Psoas muscle (tissue), 8 donors: Measurements from ENCODE around the gene TP53INP2. TPM values are rescaled to one million over a fixed set of nuclear protein-coding genes. Genes with fewer than 3 reads are reported as not detected.
A peak's percentile ranks its signal among the peaks of the same experiment; 100 is the strongest.

Experiments used
- ATAC-seq, 4 donors: fragments of 200-7000 bp; cut with Tn5 transposase; one replicate each; pipeline ENCODE4 v1.9.1; 2020; ENCODE audit warnings: moderate library complexity in 3 of 4, mild to moderate bottlenecking in 2 of 4
- DNase-seq, 2 donors: peaks; one replicate each; pipeline ENCODE4 v3.0.0-alpha.2; 2020
- H3K27ac ChIP-seq: fragments of 200-600 bp; one replicate; pipeline ENCODE4 v1.8.0; 2022
- H3K27me3 ChIP-seq, 3 donors: fragments of 200-600 bp in 1 of 3; one replicate each; pipeline versions ENCODE4 v1.6.1 to v1.8.0; 2013 to 2022; ENCODE audit warnings: low read length in 2 of 3, mild to moderate bottlenecking in 2 of 3, moderate library complexity in 1 of 3; ENCODE audit not compliant: insufficient read depth in 3 of 3
- H3K36me3 ChIP-seq, 2 donors: fragments of 200-600 bp in 1 of 2; one replicate each; pipeline versions ENCODE4 v1.6.1 to v1.8.0; 2013 to 2022; ENCODE audit warnings: low read depth in 1 of 2, mild to moderate bottlenecking in 1 of 2, moderate library complexity in 1 of 2; ENCODE audit not compliant: insufficient read depth in 1 of 2
- H3K4me1 ChIP-seq: fragments of 200-600 bp; one replicate; pipeline ENCODE4 v1.8.0; 2022
- H3K4me3 ChIP-seq: fragments of 200-600 bp; one replicate; pipeline ENCODE4 v1.8.0; 2022; ENCODE audit warnings: mild to moderate bottlenecking
- H3K9me3 ChIP-seq: fragments of 200-600 bp; one replicate; pipeline ENCODE4 v1.8.0; 2022
- CTCF ChIP-seq: fragments of 200-600 bp; IDR thresholded peaks from one replicate; pipeline ENCODE4 v1.8.0; 2022; ENCODE audit warnings: antibody characterized with exemption
- WGBS, 3 donors: extraction: QIAGEN DNeasy Blood & Tissue Kit; methylation state at CpG; one replicate each; pipeline versions ENCODE4 v1.1.6 to v1.1.7; 2013; 5-methylcytosine and 5-hydroxymethylcytosine counted together
- intact Hi-C, 2 donors: fragments of 100-400 bp; cut with DNase I; formaldehyde crosslinking; loops; one replicate each; pipeline versions ENCODE4 v1.11.0 to v1.14.2; 2022
- polyA plus RNA-seq, 3 donors: library from polyadenylated mRNA; stranded (reverse); fragments of 200-250 nt; gene quantifications; one replicate each; pipeline ENCODE4 v1.2.3, GENCODE V29; 2013
- total RNA-seq, 4 donors: library from RNA; stranded (reverse); fragmentation: NEBNext Ultra II Directional in 2 of 4; extraction: Animal tissue kit (Norgen Biotek cat#: 25700) in 2 of 4; gene quantifications; one replicate each; pipeline versions ENCODE4 v1.2.1 to v1.2.4, GENCODE V29; 2021 to 2023
- donor health status: healthy with polysubstance abuse.
- donor health status: DM: no; HTN: no; CAD: no; lungs with moderate emphysema.
- donor health status: Bipolar disorder and iron deficiency.
- donor health status: healthy.
- donor health status: DM: yes; HTN: yes; CAD: no.
- donor health status: DM: no; HTN: no; CAD: no.
- donor health status: DM: no; HTN: no; CAD: no.
- donor health status: DM: yes; HTN: yes; CAD: no.

TP53INP2 gene
- total and polyA plus RNA-seq, 7 donors: 20.5 to 42.8 (median 24.7) TPM

DNA sequence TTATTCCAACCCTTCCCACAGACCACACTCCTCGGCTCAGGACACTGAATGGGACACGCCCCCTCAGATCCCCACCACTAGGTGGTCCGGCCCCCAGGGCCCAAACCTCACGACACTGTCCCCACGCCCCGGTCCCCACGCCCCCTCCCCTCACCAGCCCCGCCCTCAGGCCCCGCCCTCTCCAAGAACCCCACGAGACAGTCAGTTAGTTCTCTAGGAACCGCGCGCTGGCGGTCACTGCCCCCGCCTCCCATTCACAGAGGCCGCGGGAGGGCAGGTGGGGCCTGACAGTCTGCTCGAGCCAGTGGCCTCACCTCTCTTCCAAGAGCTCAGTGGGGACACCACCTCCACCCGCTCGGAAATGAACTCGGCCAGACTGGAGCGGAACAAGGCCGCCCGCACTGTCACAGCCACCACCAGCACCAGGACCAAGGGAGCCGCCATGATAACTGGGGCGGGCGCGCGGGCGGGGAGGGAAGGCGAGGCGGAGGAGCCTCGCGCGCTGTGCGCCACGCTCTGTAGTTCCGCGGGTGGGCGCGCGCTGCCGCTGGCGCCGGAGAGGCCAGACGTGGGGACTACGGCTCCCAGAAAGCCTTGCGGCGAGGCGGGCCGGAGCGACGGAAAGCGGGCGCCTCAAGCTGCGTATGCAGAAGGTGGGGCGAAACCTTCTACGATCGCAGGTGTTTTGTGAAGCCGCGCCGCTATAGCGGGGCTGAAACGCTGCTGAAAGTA is 27.3 kb upstream of the TP53INP2 start, which contains the start of gene PIGU:
PIGU (minus strand) TSS at position 451 of the 732 bp plus-strand sequence; CDS start at position 444, 7 bp downstream.
- Histone ChIP-seq H3K27ac (peak within 1 kb of the TSS; percentile 81), H3K4me1 (peaks cover 12% of the 10 kb centered on the region), H3K36me3 (no peaks in the 10 kb centered on the region), H3K4me3 (peak within 1 kb of the TSS; percentile 83), H3K9me3 (no peaks in the 10 kb centered on the region), H3K27me3 (no peaks in the 10 kb centered on the region)
- ATAC-seq (peak; percentile 99 to 100 (median 100)), DNase-seq (peak; percentile 96 to 97)
- intact Hi-C loops: no loop called here
- WGBS, 3 donors: 0 to 1% (median 1%) methylated on average over 57 to 64 of the region's 64 CpGs
- TF ChIP-seq CTCF: peak; percentile 22

DNA sequence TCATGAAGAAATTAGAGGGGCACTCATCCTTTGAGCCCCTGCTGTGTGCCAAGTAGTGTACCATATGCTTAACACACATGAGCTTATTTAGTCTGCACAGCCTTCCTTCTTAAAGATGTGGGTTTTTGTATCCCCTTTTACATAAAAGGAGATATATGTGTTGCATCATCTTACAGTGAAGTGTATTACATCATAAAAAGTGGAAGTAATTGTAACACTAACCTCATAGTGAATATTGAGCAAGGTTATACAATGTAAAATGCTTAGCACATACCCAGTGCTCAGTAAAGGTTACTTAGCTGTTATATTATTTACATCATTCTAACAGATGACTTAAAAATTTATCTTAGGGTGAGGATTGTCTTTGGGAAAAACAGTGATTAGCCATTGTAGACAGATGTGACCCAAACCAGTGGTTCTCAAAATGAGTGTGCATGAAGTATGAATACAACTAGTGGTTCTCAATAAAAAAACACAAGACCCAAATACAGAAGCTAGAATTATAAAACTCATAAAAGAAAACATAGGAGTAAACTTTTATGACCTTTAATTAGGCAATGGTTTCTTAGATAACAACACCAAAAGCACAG is 23.5 kb upstream of the TP53INP2 start:
- no peak overlapping the region for H3K27ac ChIP-seq
- no peaks in the 10 kb centered on the region for H3K36me3 ChIP-seq
- no peaks in the 10 kb centered on the region for H3K27me3 ChIP-seq
- no peak overlapping the region for H3K4me3 ChIP-seq
- DNase-seq (no peak), ATAC-seq (no peak)
- intact Hi-C loops: no loop called here
- peaks cover 9% of the 10 kb centered on the region for H3K4me1 ChIP-seq
- no peak for TF ChIP-seq CTCF
- no peaks in the 10 kb centered on the region for H3K9me3 ChIP-seq

DNA sequence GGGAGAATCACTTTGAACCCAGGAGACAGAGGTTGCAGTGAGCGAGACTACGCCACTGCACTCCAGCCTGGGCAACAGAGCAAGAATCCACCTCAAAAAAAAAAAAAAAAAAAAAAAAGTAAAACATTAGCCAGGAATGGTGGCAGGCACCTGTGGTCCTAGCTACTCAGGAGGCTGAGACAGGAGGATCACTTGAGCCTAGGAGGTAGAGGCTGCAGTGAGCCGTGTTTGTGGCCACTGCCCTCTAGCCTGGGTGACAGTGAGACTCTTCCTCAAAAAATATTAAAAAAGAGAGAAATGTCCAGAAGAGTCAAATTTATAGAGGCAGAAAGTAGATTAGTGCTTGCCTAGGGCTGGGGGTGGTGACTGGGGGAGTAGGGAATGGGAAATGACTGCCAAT is 20.5 kb upstream of the TP53INP2 start:
- H3K27me3 ChIP-seq: no peaks in the 10 kb centered on the region
- no peak overlapping the region for H3K4me3 ChIP-seq
- no peak overlapping the region for H3K27ac ChIP-seq
- H3K36me3 ChIP-seq: no peaks in the 10 kb centered on the region
- no peak for DNase-seq
- intact Hi-C loops: no loop called here
- no peaks in the 10 kb centered on the region for H3K9me3 ChIP-seq
- WGBS, 3 donors: 94 to 100% (median 96%) methylated on average over 3 of the region's 3 CpGs
- ATAC-seq: no peak
- no peaks in the 10 kb centered on the region for H3K4me1 ChIP-seq
- no peak for TF ChIP-seq CTCF

GRCh38 chr20:34689486-34689885 is 14.7 kb upstream of the TP53INP2 start:
- Histone ChIP-seq H3K27ac (no peak overlapping the region), H3K4me3 (no peak overlapping the region), H3K4me1 (no peaks in the 10 kb centered on the region), H3K36me3 (no peaks in the 10 kb centered on the region), H3K27me3 (no peaks in the 10 kb centered on the region), H3K9me3 (no peaks in the 10 kb centered on the region)
- ATAC-seq (no peak), DNase-seq (no peak)
- 71 to 79% (median 77%) methylated on average over 2 of the region's 2 CpGs for WGBS, 3 donors
- TF ChIP-seq CTCF: no peak
- intact Hi-C loops: no loop called here
